Measurements from ENCODE around the gene CTNNAL1.

CTNNAL1 gene

DNA sequence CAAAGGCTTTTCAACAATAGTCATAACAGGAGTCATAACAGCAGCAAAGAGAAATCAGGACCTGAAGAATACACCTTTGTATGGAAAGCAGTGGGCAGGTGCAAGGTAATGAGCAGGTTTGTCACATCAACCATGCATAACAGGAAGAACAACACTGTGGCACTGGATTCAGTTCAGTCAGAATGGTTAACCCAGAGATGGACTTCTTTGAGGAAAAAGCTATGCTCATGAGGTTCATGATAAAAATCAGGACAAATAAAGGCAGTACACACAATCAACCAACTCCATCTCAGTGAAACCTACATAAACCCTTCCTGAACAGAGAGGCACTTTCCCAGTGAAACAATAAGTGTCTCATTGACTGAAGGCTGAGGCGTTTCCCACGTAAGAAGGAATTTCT lies 52.1 kb downstream of the CTNNAL1 start:
- Histone ChIP-seq H3K14ac (ENCODE audit: low read length) (no peak overlapping the region), H4K8ac (ENCODE audit: low read depth, low read length) (no peak overlapping the region), H4K91ac (ENCODE audit: low read depth, low read length, poor library complexity) (no peak overlapping the region), H2AFZ (ENCODE audit: low read length) (no peak overlapping the region), H3K27me3 (ENCODE audit: control insufficient read depth in 3 of 3, insufficient read depth in 3 of 3, low read depth in 1 of 3, low read length in 3 of 3) (no peaks in the 10 kb centered on the region), H3K9me3 (replicated peaks in 1 of 2; ENCODE audit: control insufficient read depth in 2 of 2, insufficient read depth in 1 of 2, low read depth in 1 of 2, low read length in 2 of 2) (no peaks in the 10 kb centered on the region), H3K4me3 (ENCODE audit: low read length in 2 of 2) (no peak overlapping the region), H3K9ac (ENCODE audit: low read depth, low read length, poor library complexity) (no peak overlapping the region), H3K23ac (ENCODE audit: low read depth, low read length, poor library complexity) (no peak overlapping the region), H3K4me2 (ENCODE audit: insufficient read depth, low read length, poor library complexity, severe bottlenecking) (no peak overlapping the region), H3K4ac (ENCODE audit: low read length) (no peak overlapping the region), H3K18ac (ENCODE audit: low read length) (no peak overlapping the region), H2AK5ac (ENCODE audit: low read depth, low read length) (no peak overlapping the region), H3K79me1 (ENCODE audit: low read depth, low read length) (no peaks in the 10 kb centered on the region), H2BK120ac (ENCODE audit: low read depth, low read length) (no peak overlapping the region), H2BK5ac (ENCODE audit: low read length) (no peak overlapping the region), H3K27ac (replicated peaks; ENCODE audit: low read length) (no peak overlapping the region), H2BK15ac (ENCODE audit: low read length) (no peak overlapping the region), H3K4me1 (ENCODE audit: control insufficient read depth in 2 of 2, insufficient read depth in 1 of 2, low read depth in 1 of 2, low read length in 2 of 2) (no peaks in the 10 kb centered on the region), H3K36me3 (replicated peaks in 1 of 2; ENCODE audit: control insufficient read depth in 2 of 2, insufficient read depth in 2 of 2, low read length in 2 of 2) (peaks cover 4 to 59% of the 10 kb centered on the region in 2 donors), H2BK12ac (ENCODE audit: low read length) (no peak overlapping the region)
- no CpG with 5 or more reads among the region's 2 CpGs for WGBS, 2 donors (ENCODE audit: extremely low coverage in 2 of 2, insufficient read length in 2 of 2, insufficient replicate concordance in 1 of 2)
- no peak for DNase-seq (ENCODE audit: low spot score)

DNA sequence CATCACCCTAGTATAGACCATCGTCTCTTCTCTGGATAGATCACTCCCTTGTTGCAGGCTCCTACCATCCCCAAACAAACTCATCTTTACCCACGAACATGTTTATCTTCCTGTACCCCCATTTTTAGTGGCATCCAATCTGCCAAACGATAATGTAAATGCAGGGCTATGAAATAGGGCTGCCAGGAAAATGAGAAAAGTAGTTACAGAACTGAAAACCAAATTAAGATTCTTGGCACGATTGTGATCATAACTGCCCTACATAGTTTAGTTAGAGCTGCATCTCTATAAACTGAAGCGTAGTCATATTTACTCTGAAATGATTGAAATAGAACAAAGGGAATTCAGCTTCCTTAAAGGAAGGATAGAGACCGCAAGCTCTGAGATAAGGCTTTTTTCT lies 53.0 kb downstream of the CTNNAL1 start:
- Histone ChIP-seq H3K23ac (ENCODE audit: low read depth, low read length, poor library complexity) (no peak overlapping the region), H3K14ac (ENCODE audit: low read length) (no peak overlapping the region), H3K36me3 (replicated peaks in 1 of 2; ENCODE audit: control insufficient read depth in 2 of 2, insufficient read depth in 2 of 2, low read length in 2 of 2) (peaks cover 4 to 53% of the 10 kb centered on the region in 2 donors), H3K4me3 (ENCODE audit: low read length in 2 of 2) (no peak overlapping the region), H3K4me1 (ENCODE audit: control insufficient read depth in 2 of 2, insufficient read depth in 1 of 2, low read depth in 1 of 2, low read length in 2 of 2) (no peaks in the 10 kb centered on the region), H2BK5ac (ENCODE audit: low read length) (no peak overlapping the region), H2AK5ac (ENCODE audit: low read depth, low read length) (no peak overlapping the region), H3K18ac (ENCODE audit: low read length) (no peak overlapping the region), H3K79me1 (ENCODE audit: low read depth, low read length) (no peaks in the 10 kb centered on the region), H2BK15ac (ENCODE audit: low read length) (no peak overlapping the region), H3K9ac (ENCODE audit: low read depth, low read length, poor library complexity) (no peak overlapping the region), H3K4me2 (ENCODE audit: insufficient read depth, low read length, poor library complexity, severe bottlenecking) (no peak overlapping the region), H4K91ac (ENCODE audit: low read depth, low read length, poor library complexity) (no peak overlapping the region), H3K27me3 (ENCODE audit: control insufficient read depth in 3 of 3, insufficient read depth in 3 of 3, low read depth in 1 of 3, low read length in 3 of 3) (no peaks in the 10 kb centered on the region), H3K9me3 (replicated peaks in 1 of 2; ENCODE audit: control insufficient read depth in 2 of 2, insufficient read depth in 1 of 2, low read depth in 1 of 2, low read length in 2 of 2) (no peaks in the 10 kb centered on the region), H4K8ac (ENCODE audit: low read depth, low read length) (no peak overlapping the region), H3K4ac (ENCODE audit: low read length) (no peak overlapping the region), H2AFZ (ENCODE audit: low read length) (no peak overlapping the region), H3K27ac (replicated peaks; ENCODE audit: low read length) (no peak overlapping the region), H2BK12ac (ENCODE audit: low read length) (no peak overlapping the region), H2BK120ac (ENCODE audit: low read depth, low read length) (no peak overlapping the region)
- no peak for DNase-seq (ENCODE audit: low spot score)
- WGBS, 2 donors (ENCODE audit: extremely low coverage in 2 of 2, insufficient read length in 2 of 2, insufficient replicate concordance in 1 of 2): no CpG with 5 or more reads among the region's 6 CpGs

DNA sequence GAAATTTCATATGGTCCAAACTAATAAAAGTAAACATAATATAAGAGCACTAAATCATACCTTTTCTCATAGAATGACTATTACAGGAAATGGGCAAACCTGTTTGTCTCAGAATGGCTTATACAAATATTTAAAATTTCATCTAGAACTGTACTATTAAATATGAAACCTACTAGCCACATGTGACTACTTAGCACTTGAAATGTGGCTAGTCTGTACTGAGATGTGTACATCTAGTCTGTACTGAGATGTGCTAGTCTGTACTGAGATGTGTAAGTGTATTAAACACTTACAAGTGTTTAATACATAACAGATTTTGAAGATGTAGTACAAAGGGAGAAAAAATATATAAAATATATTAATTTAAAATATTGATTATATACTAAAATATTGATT lies 56.7 kb downstream of the CTNNAL1 start:
- Histone ChIP-seq H3K18ac (ENCODE audit: low read length) (no peak overlapping the region), H2BK12ac (ENCODE audit: low read length) (no peak overlapping the region), H3K4me1 (ENCODE audit: control insufficient read depth in 2 of 2, insufficient read depth in 1 of 2, low read depth in 1 of 2, low read length in 2 of 2) (no peaks in the 10 kb centered on the region), H3K4ac (ENCODE audit: low read length) (no peak overlapping the region), H3K4me2 (ENCODE audit: insufficient read depth, low read length, poor library complexity, severe bottlenecking) (no peak overlapping the region), H4K91ac (ENCODE audit: low read depth, low read length, poor library complexity) (no peak overlapping the region), H3K9me3 (replicated peaks in 1 of 2; ENCODE audit: control insufficient read depth in 2 of 2, insufficient read depth in 1 of 2, low read depth in 1 of 2, low read length in 2 of 2) (no peaks in the 10 kb centered on the region), H2AK5ac (ENCODE audit: low read depth, low read length) (no peak overlapping the region), H3K14ac (ENCODE audit: low read length) (no peak overlapping the region), H2BK15ac (ENCODE audit: low read length) (no peak overlapping the region), H3K36me3 (replicated peaks in 1 of 2; ENCODE audit: control insufficient read depth in 2 of 2, insufficient read depth in 2 of 2, low read length in 2 of 2) (peaks cover 5 to 41% of the 10 kb centered on the region in 2 donors), H4K8ac (ENCODE audit: low read depth, low read length) (no peak overlapping the region), H3K79me1 (ENCODE audit: low read depth, low read length) (no peaks in the 10 kb centered on the region), H3K27ac (replicated peaks; ENCODE audit: low read length) (no peak overlapping the region), H3K9ac (ENCODE audit: low read depth, low read length, poor library complexity) (no peak overlapping the region), H3K4me3 (ENCODE audit: low read length in 2 of 2) (no peak overlapping the region), H2BK120ac (ENCODE audit: low read depth, low read length) (no peak overlapping the region), H2AFZ (ENCODE audit: low read length) (no peak overlapping the region), H2BK5ac (ENCODE audit: low read length) (no peak overlapping the region), H3K27me3 (ENCODE audit: control insufficient read depth in 3 of 3, insufficient read depth in 3 of 3, low read depth in 1 of 3, low read length in 3 of 3) (no peaks in the 10 kb centered on the region), H3K23ac (ENCODE audit: low read depth, low read length, poor library complexity) (no peak overlapping the region)
- DNase-seq (ENCODE audit: low spot score): no peak

DNA sequence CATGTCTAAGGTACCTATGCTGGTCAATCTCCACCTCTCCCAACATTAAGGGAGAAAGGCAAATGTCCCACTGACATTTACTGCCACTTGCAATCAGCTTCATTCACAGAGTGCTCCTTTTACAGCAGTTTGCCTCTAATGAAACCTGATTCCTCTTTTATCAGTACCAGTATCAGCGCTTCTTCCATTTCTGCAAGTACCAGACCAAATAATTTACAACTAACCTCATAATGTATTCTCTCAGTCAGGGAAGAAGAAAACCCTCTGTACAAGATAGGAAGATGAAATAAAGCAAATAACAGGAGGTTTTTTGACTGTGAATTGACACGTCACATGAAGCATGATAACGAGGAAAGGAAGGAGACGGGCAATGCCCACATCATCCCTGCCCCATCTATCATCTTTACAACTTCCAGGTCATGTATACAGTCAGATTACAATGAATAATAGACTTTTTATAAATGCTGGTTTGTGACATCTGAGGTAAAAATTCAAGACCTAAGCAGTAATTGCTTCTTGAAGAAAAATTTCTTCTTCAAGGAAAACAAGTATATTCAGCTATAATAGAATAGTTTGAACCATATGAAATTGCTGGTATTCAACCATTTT lies 57.2 kb downstream of the CTNNAL1 start:
- H2BK5ac ChIP-seq (ENCODE audit: low read length): no peak overlapping the region
- H3K18ac ChIP-seq (ENCODE audit: low read length): no peak overlapping the region
- H2AFZ ChIP-seq (ENCODE audit: low read length): no peak overlapping the region
- H2BK12ac ChIP-seq (ENCODE audit: low read length): no peak overlapping the region
- no peak overlapping the region for H2BK15ac ChIP-seq (ENCODE audit: low read length)
- no peak for DNase-seq (ENCODE audit: low spot score)
- H3K4me1 ChIP-seq (ENCODE audit: control insufficient read depth in 2 of 2, insufficient read depth in 1 of 2, low read depth in 1 of 2, low read length in 2 of 2): no peaks in the 10 kb centered on the region
- no peak overlapping the region for H4K91ac ChIP-seq (ENCODE audit: low read depth, low read length, poor library complexity)
- no peak overlapping the region for H3K9ac ChIP-seq (ENCODE audit: low read depth, low read length, poor library complexity)
- H3K79me1 ChIP-seq (ENCODE audit: low read depth, low read length): no peaks in the 10 kb centered on the region
- H3K36me3 ChIP-seq (replicated peaks in 1 of 2; ENCODE audit: control insufficient read depth in 2 of 2, insufficient read depth in 2 of 2, low read length in 2 of 2): peaks cover 5 to 41% of the 10 kb centered on the region in 2 donors
- H3K9me3 ChIP-seq (replicated peaks in 1 of 2; ENCODE audit: control insufficient read depth in 2 of 2, insufficient read depth in 1 of 2, low read depth in 1 of 2, low read length in 2 of 2): no peaks in the 10 kb centered on the region
- H3K4ac ChIP-seq (ENCODE audit: low read length): no peak overlapping the region
- no peak overlapping the region for H3K4me3 ChIP-seq (ENCODE audit: low read length in 2 of 2)
- H4K8ac ChIP-seq (ENCODE audit: low read depth, low read length): no peak overlapping the region
- no peak overlapping the region for H2AK5ac ChIP-seq (ENCODE audit: low read depth, low read length)
- no peak overlapping the region for H3K27ac ChIP-seq (replicated peaks; ENCODE audit: low read length)
- H3K27me3 ChIP-seq (ENCODE audit: control insufficient read depth in 3 of 3, insufficient read depth in 3 of 3, low read depth in 1 of 3, low read length in 3 of 3): no peaks in the 10 kb centered on the region
- no CpG with 5 or more reads among the region's 4 CpGs for WGBS, 2 donors (ENCODE audit: extremely low coverage in 2 of 2, insufficient read length in 2 of 2, insufficient replicate concordance in 1 of 2)
- no peak overlapping the region for H3K14ac ChIP-seq (ENCODE audit: low read length)
- H3K23ac ChIP-seq (ENCODE audit: low read depth, low read length, poor library complexity): no peak overlapping the region
- H2BK120ac ChIP-seq (ENCODE audit: low read depth, low read length): no peak overlapping the region
- no peak overlapping the region for H3K4me2 ChIP-seq (ENCODE audit: insufficient read depth, low read length, poor library complexity, severe bottlenecking)

All from neuronal stem cell (in vitro differentiated cells).